GM12878 (cell line): ENCODE data around the gene DLEC1. TPM values are rescaled to one million over a fixed set of nuclear protein-coding genes. Genes with fewer than 3 reads are reported as not detected.

ENCODE experiments used
- ATAC-seq: fragments of 200-7000 bp; cut with Tn5 transposase; 3 replicates; pipeline ENCODE4 v1.9.1; 2020; ENCODE audit warnings: mild to moderate bottlenecking, moderate library complexity
- BruUV-seq: library from RNA; stranded (reverse); fragments of 400-500 nt; replicated peaks from 2 replicates; lab custom pipeline; 2021; lab: Mats Ljungman, UMichigan
- CTCF ChIA-PET: fragments of 300-600 bp; sonication (Branson Sonifier 250); formaldehyde crosslinking; extraction: SDS; loops from one replicate; lab custom pipeline; 2021; ENCODE audit warnings: inconsistent platforms; lab: Yijun Ruan, JAX
- POLR2A ChIA-PET: fragments of 350-600 bp; formaldehyde crosslinking; extraction: SDS; loops from one replicate; lab custom pipeline; 2021; ENCODE audit warnings: inconsistent platforms; lab: Charles Lee
- RAD21 ChIA-PET: fragments of 300-600 bp; sonication (Branson Sonifier 250); formaldehyde crosslinking; loops from one replicate; lab custom pipeline; 2023; ENCODE audit warnings: antibody characterized with exemption; ENCODE audit not compliant: unreplicated experiment; lab: Charles Lee
- SMC1A ChIA-PET: fragments of 300-600 bp; sonication (Branson Sonifier 250); formaldehyde crosslinking; loops from one replicate; lab custom pipeline; 2023; ENCODE audit not compliant: unreplicated experiment, uncharacterized antibody; lab: Charles Lee
- DNase-seq: peaks from one replicate; pipeline ENCODE4 v3.0.0-alpha.2; 2011; ENCODE audit warnings: low read depth, low spot score
- FAIRE-seq: peaks from 3 replicates; lab custom pipeline; 2011; peaks lifted over from hg19 to GRCh38; lab: Jason Lieb, UNC
- H2AFZ ChIP-seq: 2 replicates; pipeline ENCODE4 v1.6.0; 2011; ENCODE audit warnings: low read depth, low read length, control low read depth; ENCODE audit not compliant: control insufficient read depth
- H3K27ac ChIP-seq: 2 replicates; pipeline ENCODE4 v1.5.1; 2011; ENCODE audit warnings: control low read depth; ENCODE audit not compliant: control insufficient read depth, insufficient read depth
- H3K27me3 ChIP-seq, 2 experiments: replicated peaks in 1 of 2; 2 replicates each; pipeline versions ENCODE4 v1.6.0 to v1.6.1; 2011; ENCODE audit warnings: low read length in 1 of 2; ENCODE audit not compliant: control insufficient read depth in 2 of 2, insufficient read depth in 2 of 2
- H3K36me3 ChIP-seq, 2 experiments: 2 replicates each; pipeline ENCODE4 v1.5.1; 2011; ENCODE audit warnings: low read length in 1 of 2; ENCODE audit not compliant: control insufficient read depth in 2 of 2, insufficient read depth in 2 of 2
- H3K4me1 ChIP-seq: 2 replicates; pipeline ENCODE4 v1.6.1; 2011; ENCODE audit warnings: mild to moderate bottlenecking, low read length, moderate library complexity, mixed read lengths; ENCODE audit not compliant: control insufficient read depth, insufficient read depth
- H3K4me2 ChIP-seq: 2 replicates; pipeline ENCODE4 v1.6.0; 2011; ENCODE audit warnings: control low read depth; ENCODE audit not compliant: control insufficient read depth, insufficient read depth
- H3K4me3 ChIP-seq: fragments of 200-600 bp; sonication (generic); 2 replicates; pipeline ENCODE4 v1.5.1; 2016
- H3K79me2 ChIP-seq: 2 replicates; pipeline ENCODE4 v1.6.0; 2011; ENCODE audit warnings: low read length; ENCODE audit not compliant: control insufficient read depth, insufficient read depth
- H3K9ac ChIP-seq: 2 replicates; pipeline ENCODE4 v1.8.0; 2011; ENCODE audit warnings: low read length, control low read depth, mixed read lengths; ENCODE audit not compliant: control insufficient read depth, insufficient read depth
- H3K9me3 ChIP-seq: replicated peaks from 3 replicates; pipeline ENCODE4 v1.5.1; 2011; ENCODE audit warnings: mild to moderate bottlenecking, low read length; ENCODE audit not compliant: control insufficient read depth, insufficient read depth
- H4K20me1 ChIP-seq: 2 replicates; pipeline ENCODE4 v1.6.0; 2011; ENCODE audit not compliant: control insufficient read depth, insufficient read depth
- HDAC6 ChIP-seq: fragments of 200-600 bp; sonication (generic); IDR thresholded peaks from one replicate; pipeline ENCODE4 v1.8.0; 2017; ENCODE audit warnings: antibody characterized with exemption; ENCODE audit not compliant: unreplicated experiment
- JUNB ChIP-seq: IDR thresholded peaks from 2 replicates; pipeline ENCODE4 v1.6.1; 2016; ENCODE audit warnings: antibody characterized with exemption, mild to moderate bottlenecking
- MEF2B ChIP-seq: fragments of 450-650 bp; IDR thresholded peaks from 2 replicates; pipeline ENCODE4 v1.6.1; 2018; ENCODE audit warnings: mild to moderate bottlenecking, moderate library complexity; ENCODE audit not compliant: partially characterized antibody, poor library complexity, severe bottlenecking
- NR2C1 ChIP-seq: fragments of 450-650 bp; IDR thresholded peaks from 2 replicates; pipeline ENCODE4 v1.6.1; 2017; ENCODE audit warnings: antibody characterized with exemption, mild to moderate bottlenecking, moderate library complexity
- POLR2AphosphoS5 ChIP-seq: IDR thresholded peaks from 2 replicates; pipeline ENCODE4 v1.6.1; 2011; ENCODE audit warnings: mild to moderate bottlenecking, low read length, inconsistent platforms
- SPI1 ChIP-seq: IDR thresholded peaks from 2 replicates; pipeline ENCODE4 v1.6.1; 2011; ENCODE audit warnings: low read depth, mild to moderate bottlenecking, low read length, moderate library complexity, borderline replicate concordance; ENCODE audit not compliant: insufficient read depth
- STAT3 ChIP-seq: IDR thresholded peaks from 2 replicates; pipeline ENCODE4 v1.6.1; 2011; ENCODE audit warnings: low read depth, low read length, improper control_type of control experiment
- ZNF207 ChIP-seq: fragments of 450-650 bp; IDR thresholded peaks from 2 replicates; pipeline ENCODE4 v1.6.1; 2014; ENCODE audit warnings: antibody characterized with exemption, mild to moderate bottlenecking, borderline replicate concordance
- WGBS: methylation state at CpG from one replicate; pipeline ENCODE4 v1.1.6; 2016; ENCODE audit warnings: low lambda C conversion rate; ENCODE audit not compliant: insufficient replicate concordance, insufficient coverage; ENCODE audit errors: missing lambda C conversion rate; 5-methylcytosine and 5-hydroxymethylcytosine counted together
- in situ Hi-C: fragments of 300-500 bp; cut with MboI; formaldehyde crosslinking; loops from 9 replicates; pipeline ENCODE4 v1.14.3; 2018; ENCODE audit warnings: mixed read lengths
- intact Hi-C: fragments of 100-400 bp; cut with micrococcal nuclease; formaldehyde crosslinking; loops from one replicate; pipeline ENCODE4 v1.14.2; 2022; ENCODE audit not compliant: unreplicated experiment
- polyA plus RNA-seq, 11 experiments: library from polyadenylated mRNA; depleted of rRNA in 4 of 11; unstranded in 6 of 11; stranded (reverse) in 5 of 11; fragments of >200 nt; fragmentation: Nextera tagmentation in 4 of 11; fragmentation: Illumina TruSeq in 1 of 11; extraction: Ambion mirVana in 4 of 11; extraction: Trizol in 1 of 11; gene quantifications; 1 replicate in 1 of 11; 2 replicates in 10 of 11; pipeline versions ENCODE4 v1.2.1 to v1.2.3, GENCODE V29; 2011 to 2016; ENCODE audit warnings: inconsistent platforms in 2 of 11, missing spikeins in 2 of 11, low read depth in 1 of 11
- total RNA-seq, 4 experiments: library from RNA; depleted of rRNA in 3 of 4; stranded (reverse); fragments of >200 nt in 3 of 4; fragmentation: Illumina TruSeq in 1 of 4; extraction: Trizol in 1 of 4; gene quantifications; 2 replicates each; pipeline versions ENCODE4 v1.2.1 to v1.2.3, GENCODE V29; 2013 to 2021
- TF ChIP-seq, protein P1 (sequence below): fragments of 450-650 bp; IDR thresholded peaks from 2 replicates; pipeline ENCODE4 v1.6.1; 2016; ENCODE audit warnings: mild to moderate bottlenecking
- TF ChIP-seq, protein P2 (sequence below): IDR thresholded peaks from 2 replicates; pipeline ENCODE4 v1.6.1; 2012; ENCODE audit warnings: low read depth, low read length, improper control_type of control experiment

Gene DLEC1
- total and polyA plus RNA-seq, 10 of the 15 experiments (the other 5 are each of a cell fraction or from before 2014, with no cell fraction given), result 0.03 to 0.29 (median 0.07) TPM; not detected in 3

DNA sequence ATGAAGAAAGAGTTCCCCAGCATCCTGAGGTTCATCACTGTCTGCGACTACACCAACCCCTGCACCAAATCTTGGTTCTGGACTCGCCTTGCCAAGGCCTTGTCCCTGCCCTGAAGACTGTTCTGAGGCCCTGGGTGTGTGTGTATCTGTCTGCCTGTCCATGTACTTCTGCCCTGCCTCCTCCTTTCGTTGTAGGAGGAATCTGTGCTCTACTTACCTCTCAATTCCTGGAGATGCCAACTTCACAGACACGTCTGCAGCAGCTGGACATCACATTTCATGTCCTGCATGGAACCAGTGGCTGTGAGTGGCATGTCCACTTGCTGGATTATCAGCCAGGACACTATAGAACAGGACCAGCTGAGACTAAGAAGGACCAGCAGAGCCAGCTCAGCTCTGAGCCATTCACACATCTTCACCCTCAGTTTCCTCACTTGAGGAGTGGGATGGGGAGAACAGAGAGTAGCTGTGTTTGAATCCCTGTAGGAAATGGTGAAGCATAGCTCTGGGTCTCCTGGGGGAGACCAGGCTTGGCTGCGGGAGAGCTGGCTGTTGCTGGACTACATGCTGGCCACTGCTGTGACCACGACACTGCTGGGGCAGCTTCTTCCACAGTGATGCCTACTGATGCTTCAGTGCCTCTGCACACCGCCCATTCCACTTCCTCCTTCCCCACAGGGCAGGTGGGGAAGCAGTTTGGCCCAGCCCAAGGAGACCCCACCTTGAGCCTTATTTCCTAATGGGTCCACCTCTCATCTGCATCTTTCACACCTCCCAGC lies 102.4 kb downstream of the DLEC1 start:
- BruUV-seq, result no TSS peak
- no peak for ATAC-seq
- CTCF ChIA-PET, result interaction anchor here (0.5 to 8.2 kb wide), 7 partner anchors 8 to 203 kb away, joined by 3 to 74 read pairs (median 5); partner anchors contain the start of gene OXSR1
- peaks cover 34% of the 10 kb centered on the region for H3K4me1 ChIP-seq
- H3K9ac ChIP-seq, result no peak overlapping the region
- DNase-seq, result no peak
- WGBS, result 86% methylated on average over 7 of the region's 7 CpGs
- peaks cover 49% of the 10 kb centered on the region for H3K79me2 ChIP-seq
- in situ Hi-C loops (no loop called here), intact Hi-C loops (no loop called here)
- H3K27ac ChIP-seq, result no peak overlapping the region
- peaks cover 0 to 15% of the 10 kb centered on the region in 2 experiments; a peak in 1 of 4 replicates for H3K36me3 ChIP-seq
- TF ChIP-seq, protein P1, sequence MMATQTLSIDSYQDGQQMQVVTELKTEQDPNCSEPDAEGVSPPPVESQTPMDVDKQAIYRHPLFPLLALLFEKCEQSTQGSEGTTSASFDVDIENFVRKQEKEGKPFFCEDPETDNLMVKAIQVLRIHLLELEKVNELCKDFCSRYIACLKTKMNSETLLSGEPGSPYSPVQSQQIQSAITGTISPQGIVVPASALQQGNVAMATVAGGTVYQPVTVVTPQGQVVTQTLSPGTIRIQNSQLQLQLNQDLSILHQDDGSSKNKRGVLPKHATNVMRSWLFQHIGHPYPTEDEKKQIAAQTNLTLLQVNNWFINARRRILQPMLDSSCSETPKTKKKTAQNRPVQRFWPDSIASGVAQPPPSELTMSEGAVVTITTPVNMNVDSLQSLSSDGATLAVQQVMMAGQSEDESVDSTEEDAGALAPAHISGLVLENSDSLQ, result no peak
- no peak for TF ChIP-seq HDAC6
- peak; percentile 22; the same call in 1 of the 2 replicates for TF ChIP-seq SPI1
- TF ChIP-seq, protein P2, sequence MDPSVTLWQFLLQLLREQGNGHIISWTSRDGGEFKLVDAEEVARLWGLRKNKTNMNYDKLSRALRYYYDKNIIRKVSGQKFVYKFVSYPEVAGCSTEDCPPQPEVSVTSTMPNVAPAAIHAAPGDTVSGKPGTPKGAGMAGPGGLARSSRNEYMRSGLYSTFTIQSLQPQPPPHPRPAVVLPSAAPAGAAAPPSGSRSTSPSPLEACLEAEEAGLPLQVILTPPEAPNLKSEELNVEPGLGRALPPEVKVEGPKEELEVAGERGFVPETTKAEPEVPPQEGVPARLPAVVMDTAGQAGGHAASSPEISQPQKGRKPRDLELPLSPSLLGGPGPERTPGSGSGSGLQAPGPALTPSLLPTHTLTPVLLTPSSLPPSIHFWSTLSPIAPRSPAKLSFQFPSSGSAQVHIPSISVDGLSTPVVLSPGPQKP, result no peak
- no peak for TF ChIP-seq JUNB
- no peak for TF ChIP-seq MEF2B
- TF ChIP-seq STAT3, result no peak
- TF ChIP-seq ZNF207, result no peak
- no peak for TF ChIP-seq NR2C1
- peak; percentile 34; the same call in 1 of the 2 replicates for TF ChIP-seq POLR2AphosphoS5
- no peak for FAIRE-seq
- no peaks in the 10 kb centered on the region for H3K27me3 ChIP-seq
- H3K4me3 ChIP-seq, result peak overlapping the region; percentile 98; the same call in 1 of the 2 replicates
- H3K4me2 ChIP-seq, result peak overlapping the region; percentile 99; the same call in 1 of the 2 replicates
- no peak overlapping the region for H2AFZ ChIP-seq
- H3K9me3 ChIP-seq, result peaks cover 5% of the 10 kb centered on the region; the same call in 2 of the 3 replicates
- no peaks in the 10 kb centered on the region for H4K20me1 ChIP-seq
- RAD21 ChIA-PET, result interaction anchor here (1.0 to 5.0 kb wide), 5 partner anchors 11 to 54 kb away, joined by 3 to 62 read pairs (median 4); partner anchors contain the start of gene OXSR1
- SMC1A ChIA-PET, result interaction anchor here (1.2 to 8.2 kb wide), 7 partner anchors 9 to 92 kb away, joined by 4 to 92 read pairs (median 5); partner anchors contain the start of gene OXSR1
- POLR2A ChIA-PET, result interaction anchor here (1.0 to 8.8 kb wide), 4 partner anchors 13 to 55 kb away, joined by 3 to 146 read pairs (median 26); partner anchors contain the start of gene OXSR1
